A549 (cell line): Measurements from ENCODE around the gene GPX3. TPM values are rescaled to one million over a fixed set of nuclear protein-coding genes. Genes with fewer than 3 reads are reported as not detected.

Source experiments
- ATAC-seq, 2 experiments: fragments of 200-7000 bp in 1 of 2; fragments of >200 bp in 1 of 2; cut with Nextera tagmentation in 1 of 2; cut with Tn5 transposase in 1 of 2; 3 replicates each; pipeline versions ENCODE4 v1.8.0 to v1.9.1; 2018 to 2020; ENCODE audit warnings: mild to moderate bottlenecking in 1 of 2, moderate library complexity in 1 of 2
- CTCF ChIA-PET: fragments of 300-600 bp; sonication (Branson Sonifier 250); formaldehyde crosslinking; extraction: SDS; loops from one replicate; lab custom pipeline; 2021; ENCODE audit warnings: antibody characterized with exemption, inconsistent platforms; lab: Yijun Ruan, JAX
- POLR2A ChIA-PET: fragments of 350-600 bp; formaldehyde crosslinking; extraction: SDS; loops from one replicate; lab custom pipeline; 2021; ENCODE audit warnings: antibody characterized with exemption, inconsistent platforms; lab: Yijun Ruan, JAX
- DNase-seq, 2 experiments: peaks; one replicate each; pipeline versions ENCODE4 v3.0.0 to v3.0.0-alpha.2; 2011 to 2016; ENCODE audit warnings: low read depth in 1 of 2, low spot score in 1 of 2
- FAIRE-seq: peaks from 2 replicates; lab custom pipeline; 2011; peaks lifted over from hg19 to GRCh38; lab: Jason Lieb, UNC
- H3K27ac ChIP-seq, 2 experiments: fragments of >200 bp; sonication (Bioruptor Twin); formaldehyde crosslinking; 3 replicates each; pipeline ENCODE4 v1.5.1; 2016 to 2017
- H3K4me1 ChIP-seq: fragments of >200 bp; sonication (Bioruptor Twin); formaldehyde crosslinking; 3 replicates; pipeline ENCODE4 v1.6.1; 2016
- H3K4me2 ChIP-seq: fragments of >200 bp; sonication (Bioruptor Twin); formaldehyde crosslinking; 3 replicates; pipeline ENCODE4 v1.6.1; 2016
- H3K4me3 ChIP-seq: fragments of >200 bp; sonication (Bioruptor Twin); formaldehyde crosslinking; 3 replicates; pipeline ENCODE4 v1.5.1; 2016
- H3K9me3 ChIP-seq: fragments of >200 bp; sonication (Bioruptor Twin); formaldehyde crosslinking; 3 replicates; pipeline ENCODE4 v1.6.1; 2016
- BHLHE40 ChIP-seq: IDR thresholded peaks from 2 replicates; pipeline ENCODE4 v1.6.1; 2012; ENCODE audit warnings: low read depth, low read length, inconsistent platforms
- CBX8 ChIP-seq: fragments of 200-600 bp; sonication (generic); IDR thresholded peaks from 2 replicates; pipeline ENCODE4 v1.6.1; 2016
- CHD4 ChIP-seq: fragments of 200-600 bp; sonication (generic); IDR thresholded peaks from 2 replicates; pipeline ENCODE4 v1.6.1; 2016; ENCODE audit warnings: antibody characterized with exemption, mild to moderate bottlenecking, borderline replicate concordance
- EP300 ChIP-seq, 2 experiments: fragments of >200 bp; sonication (Bioruptor Twin); formaldehyde crosslinking; IDR thresholded peaks; 2 replicates in 1 of 2; 3 replicates in 1 of 2; pipeline ENCODE4 v1.6.1; 2016 to 2017
- ESRRA ChIP-seq: fragments of 150-350 bp; IDR thresholded peaks from 2 replicates; pipeline ENCODE4 v1.6.1; 2014; ENCODE audit warnings: mild to moderate bottlenecking, low read length, borderline replicate concordance
- FOXS1 ChIP-seq: fragments of 250-450 bp; sonication (Bioruptor Pico); IDR thresholded peaks from 2 replicates; pipeline ENCODE4 v1.5.0; 2020; ENCODE audit warnings: mild to moderate bottlenecking, moderate library complexity
- GATA3 ChIP-seq: IDR thresholded peaks from 2 replicates; pipeline ENCODE4 v1.6.1; 2012; ENCODE audit warnings: borderline replicate concordance
- HDAC2 ChIP-seq: fragments of 200-600 bp; sonication (generic); IDR thresholded peaks from 2 replicates; pipeline ENCODE4 v1.6.1; 2016
- HOXB13 ChIP-seq: fragments of 250-450 bp; sonication (Bioruptor Pico); IDR thresholded peaks from 2 replicates; pipeline ENCODE4 v1.5.0; 2020; ENCODE audit warnings: low read depth, mild to moderate bottlenecking, moderate library complexity
- HOXB5 ChIP-seq: fragments of 250-450 bp; sonication (Bioruptor Pico); IDR thresholded peaks from 2 replicates; pipeline ENCODE4 v1.5.0; 2020; ENCODE audit warnings: mild to moderate bottlenecking, moderate library complexity
- JUN ChIP-seq, 2 experiments: fragments of >200 bp; sonication (Bioruptor Twin); formaldehyde crosslinking; IDR thresholded peaks; 2 replicates in 1 of 2; 3 replicates in 1 of 2; pipeline ENCODE4 v1.6.1; 2016 to 2017
- KDM1A ChIP-seq: fragments of 200-600 bp; sonication (generic); IDR thresholded peaks from 2 replicates; pipeline ENCODE4 v1.6.1; 2016; ENCODE audit warnings: low read depth, mild to moderate bottlenecking
- MAFK ChIP-seq: fragments of 450-650 bp; IDR thresholded peaks from 2 replicates; pipeline ENCODE4 v1.6.1; 2014; ENCODE audit not compliant: partially characterized antibody
- MYC ChIP-seq: IDR thresholded peaks from 2 replicates; pipeline ENCODE4 v1.6.1; 2012; ENCODE audit warnings: mild to moderate bottlenecking, inconsistent platforms, low read length, improper control_type of control experiment, borderline replicate concordance
- NFE2L2 ChIP-seq: fragments of 150-350 bp; conservative IDR thresholded peaks from 2 replicates; pipeline ENCODE4 v1.6.1; 2014; ENCODE audit warnings: low read length
- PHF8 ChIP-seq: fragments of 200-600 bp; sonication (generic); IDR thresholded peaks from 2 replicates; pipeline ENCODE4 v1.6.1; 2016; ENCODE audit warnings: low read depth, mild to moderate bottlenecking, antibody characterized with exemption, moderate library complexity, borderline replicate concordance
- POLR2A ChIP-seq: IDR thresholded peaks from 2 replicates; pipeline ENCODE4 v1.6.1; 2012; ENCODE audit warnings: mild to moderate bottlenecking, low read length
- RAD21 ChIP-seq, 2 experiments: fragments of >200 bp in 1 of 2; sonication (Bioruptor Twin) in 1 of 2; formaldehyde crosslinking in 1 of 2; IDR thresholded peaks in 1 of 2; conservative IDR thresholded peaks in 1 of 2; 2 replicates in 1 of 2; 3 replicates in 1 of 2; pipeline ENCODE4 v1.6.1; 2012 to 2018; ENCODE audit warnings: inconsistent platforms in 1 of 2
- RARB ChIP-seq: fragments of 250-450 bp; sonication (Bioruptor Pico); IDR thresholded peaks from 2 replicates; pipeline ENCODE4 v1.8.0; 2021; ENCODE audit warnings: mild to moderate bottlenecking, moderate library complexity
- RFX5 ChIP-seq: fragments of 450-650 bp; IDR thresholded peaks from 2 replicates; pipeline ENCODE4 v1.7.1; 2014; ENCODE audit warnings: antibody characterized with exemption, mild to moderate bottlenecking, moderate library complexity
- SMC3 ChIP-seq: fragments of >200 bp; sonication (Bioruptor Twin); formaldehyde crosslinking; IDR thresholded peaks from 3 replicates; pipeline ENCODE4 v1.6.1; 2018; ENCODE audit warnings: inconsistent platforms
- SREBF2 ChIP-seq: fragments of 450-650 bp; IDR thresholded peaks from 2 replicates; pipeline ENCODE4 v1.6.1; 2014; ENCODE audit warnings: mild to moderate bottlenecking, moderate library complexity
- ZFP36 ChIP-seq: fragments of 450-650 bp; IDR thresholded peaks from 2 replicates; pipeline ENCODE4 v1.6.1; 2014; ENCODE audit warnings: borderline replicate concordance; ENCODE audit not compliant: partially characterized antibody
- ZSCAN20 ChIP-seq: fragments of 250-450 bp; sonication (Bioruptor Pico); IDR thresholded peaks from 2 replicates; pipeline ENCODE4 v1.8.0; 2022; ENCODE audit warnings: mild to moderate bottlenecking, moderate library complexity
- WGBS: methylation state at CpG from one replicate; pipeline ENCODE4 v1.1.6; 2017; ENCODE audit errors: missing lambda C conversion rate; 5-methylcytosine and 5-hydroxymethylcytosine counted together
- polyA plus RNA-seq, 4 experiments: library from polyadenylated mRNA; depleted of rRNA in 3 of 4; stranded (reverse); fragments of >200 nt; fragmentation: RNase III in 1 of 4; extraction: RNeasy Plus Mini Kit Qiagen cat#74134 plus additional on column Dnase treatment in 1 of 4; gene quantifications; 2 replicates in 3 of 4; 3 replicates in 1 of 4; pipeline ENCODE4 v1.2.3, GENCODE V29; 2011 to 2017
- TF ChIP-seq, protein P1 (sequence below): fragments of 150-350 bp; IDR thresholded peaks from 2 replicates; pipeline ENCODE4 v1.6.1; 2014; ENCODE audit warnings: low read depth, mild to moderate bottlenecking, low read length
- TF ChIP-seq, protein P2 (sequence below): fragments of 200-600 bp; sonication (generic); IDR thresholded peaks from 2 replicates; pipeline ENCODE4 v1.6.1; 2016; ENCODE audit warnings: antibody characterized with exemption, mild to moderate bottlenecking, moderate library complexity
- TF ChIP-seq, protein P3 (sequence below): fragments of 250-450 bp; sonication (Bioruptor Pico); IDR thresholded peaks from 2 replicates; pipeline ENCODE4 v1.5.0; 2021; ENCODE audit warnings: mild to moderate bottlenecking, moderate library complexity, borderline replicate concordance
- TF ChIP-seq, protein P4 (sequence below): IDR thresholded peaks from 2 replicates; pipeline ENCODE4 v1.6.1; 2012; ENCODE audit warnings: low read depth, borderline replicate concordance
- TF ChIP-seq, protein P5 (sequence below): IDR thresholded peaks from 2 replicates; pipeline ENCODE4 v1.6.1; 2012

GPX3 gene
- polyA plus RNA-seq, 2 of the 4 experiments (the other 2 are of a cell fraction): 16.2 to 26.4 TPM

DNA sequence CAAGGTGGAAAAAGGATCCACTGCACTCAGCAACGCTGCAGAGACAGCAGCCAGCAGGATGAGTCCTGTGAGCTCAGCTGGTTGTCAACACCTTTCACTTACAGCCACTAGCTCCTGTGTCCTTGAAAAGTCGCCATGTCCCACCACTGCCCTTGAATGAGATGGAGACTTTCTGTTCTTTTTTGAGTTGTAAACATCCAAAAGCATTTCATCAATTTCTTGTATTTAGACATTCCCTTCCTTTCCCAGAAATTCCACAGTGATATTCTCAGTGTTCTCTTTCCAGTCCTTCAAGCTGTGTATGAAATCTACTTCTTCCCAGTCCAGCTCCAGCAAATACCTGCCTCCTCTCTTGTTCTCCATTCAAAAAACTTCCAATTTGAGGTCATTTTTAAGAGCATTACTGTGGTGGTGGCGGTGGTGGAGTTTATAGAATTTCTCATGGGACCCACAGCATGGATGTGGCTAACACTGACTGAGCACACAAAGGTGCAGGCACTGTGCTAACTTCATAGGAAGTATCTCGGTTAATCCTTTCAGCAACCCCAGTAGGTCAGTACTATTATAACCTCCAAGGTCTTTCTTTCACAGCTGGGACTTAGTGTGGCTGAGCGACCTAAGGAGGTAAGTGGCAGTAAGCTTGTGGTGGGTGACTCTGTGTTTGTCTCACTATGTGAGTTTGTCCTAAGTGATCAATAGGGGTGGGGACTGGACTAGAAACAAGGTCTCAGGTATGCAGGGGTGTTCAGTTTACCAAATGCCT lies 15.0 kb upstream of the GPX3 start (continued):
- TF ChIP-seq EP300 (IDR thresholded peaks at IDR 0.05) (no peak), KDM1A (no peak)
- TF ChIP-seq, protein P1, sequence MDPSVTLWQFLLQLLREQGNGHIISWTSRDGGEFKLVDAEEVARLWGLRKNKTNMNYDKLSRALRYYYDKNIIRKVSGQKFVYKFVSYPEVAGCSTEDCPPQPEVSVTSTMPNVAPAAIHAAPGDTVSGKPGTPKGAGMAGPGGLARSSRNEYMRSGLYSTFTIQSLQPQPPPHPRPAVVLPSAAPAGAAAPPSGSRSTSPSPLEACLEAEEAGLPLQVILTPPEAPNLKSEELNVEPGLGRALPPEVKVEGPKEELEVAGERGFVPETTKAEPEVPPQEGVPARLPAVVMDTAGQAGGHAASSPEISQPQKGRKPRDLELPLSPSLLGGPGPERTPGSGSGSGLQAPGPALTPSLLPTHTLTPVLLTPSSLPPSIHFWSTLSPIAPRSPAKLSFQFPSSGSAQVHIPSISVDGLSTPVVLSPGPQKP: no peak

DNA sequence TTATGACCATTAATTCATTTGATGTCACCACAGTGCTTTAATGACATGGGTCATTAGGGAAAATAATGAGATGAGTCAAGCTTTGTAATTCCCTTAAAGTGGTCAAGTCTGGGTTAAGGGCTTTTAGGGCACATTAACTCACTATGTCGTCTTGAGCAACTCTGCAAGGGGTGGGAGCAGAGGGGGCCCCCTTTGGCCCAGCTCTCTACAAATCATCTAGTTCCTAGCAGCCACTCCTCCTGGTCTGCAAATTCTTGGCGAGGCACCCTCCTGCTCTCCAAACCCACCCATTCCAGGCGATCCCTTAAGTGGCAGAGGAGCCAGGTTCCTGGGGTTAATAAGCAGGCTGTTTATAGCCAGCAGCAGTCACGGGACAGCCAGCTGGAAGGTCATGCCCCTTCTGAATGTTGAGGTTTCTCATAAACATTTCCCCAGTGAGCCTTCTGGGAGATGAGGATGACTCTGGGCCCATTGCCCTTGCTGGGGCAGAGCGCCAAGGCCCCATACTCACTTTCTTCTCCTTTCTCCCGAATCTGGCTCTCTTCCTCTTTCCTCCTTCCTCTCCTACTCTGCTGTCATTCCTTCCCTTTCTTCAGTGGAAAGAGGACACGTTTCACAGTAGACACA lies 14.3 kb upstream of the GPX3 start:
- CTCF ChIA-PET: interaction anchor here (1.1 to 2.6 kb wide), 4 partner anchors 19 to 159 kb away, joined by 3 to 9 read pairs (median 4); no protein-coding TSS in a partner anchor
- FAIRE-seq: no peak

DNA sequence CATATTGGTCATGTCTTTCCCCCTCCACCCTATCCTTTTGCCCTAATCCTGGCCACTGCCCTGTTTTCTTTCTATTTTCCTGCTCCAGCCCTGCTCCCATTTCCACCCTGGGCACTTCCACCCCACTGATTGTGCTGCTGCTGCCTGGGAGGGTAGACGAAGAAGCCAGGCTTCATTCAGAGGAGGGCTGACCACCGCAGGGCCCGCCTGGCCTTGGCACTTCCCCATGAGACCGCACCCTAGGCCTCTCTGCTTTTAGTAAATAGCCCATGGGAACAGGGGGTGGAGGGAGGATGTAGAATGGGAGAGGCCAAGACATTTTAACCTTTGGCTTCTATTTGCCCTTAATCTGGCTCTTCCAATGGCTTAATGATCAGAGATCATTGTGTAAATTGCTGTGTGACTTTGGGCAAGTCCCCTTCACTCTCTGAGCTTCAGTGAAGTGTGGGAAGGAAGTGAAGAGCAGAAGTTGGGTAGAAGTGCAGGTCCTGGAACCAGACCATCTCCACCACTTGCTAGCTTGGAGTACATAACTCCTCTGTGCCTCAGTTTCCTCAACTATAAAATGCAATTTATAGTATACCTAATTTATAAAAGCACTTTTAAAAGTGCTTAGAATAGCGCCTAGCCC lies 13.6 kb upstream of the GPX3 start:
- FAIRE-seq (no peak), DNase-seq (no peak), ATAC-seq (no peak)
- H3K27ac ChIP-seq: no peak overlapping the region
- no peaks in the 10 kb centered on the region for H3K9me3 ChIP-seq
- POLR2A ChIA-PET: no interaction called here
- no peaks in the 10 kb centered on the region for H3K4me1 ChIP-seq
- no peak overlapping the region for H3K4me2 ChIP-seq
- H3K4me3 ChIP-seq: no peak overlapping the region
- CTCF ChIA-PET: interaction anchor here (1.2 to 1.4 kb wide), 2 partner anchors 108 to 158 kb away, joined by 4 to 7 read pairs; no protein-coding TSS in a partner anchor
- WGBS: 53% methylated on average over 5 of the region's 5 CpGs
- no peak for TF ChIP-seq CHD4
- TF ChIP-seq SMC3: no peak
- no peak for TF ChIP-seq POLR2A
- TF ChIP-seq, protein P2, sequence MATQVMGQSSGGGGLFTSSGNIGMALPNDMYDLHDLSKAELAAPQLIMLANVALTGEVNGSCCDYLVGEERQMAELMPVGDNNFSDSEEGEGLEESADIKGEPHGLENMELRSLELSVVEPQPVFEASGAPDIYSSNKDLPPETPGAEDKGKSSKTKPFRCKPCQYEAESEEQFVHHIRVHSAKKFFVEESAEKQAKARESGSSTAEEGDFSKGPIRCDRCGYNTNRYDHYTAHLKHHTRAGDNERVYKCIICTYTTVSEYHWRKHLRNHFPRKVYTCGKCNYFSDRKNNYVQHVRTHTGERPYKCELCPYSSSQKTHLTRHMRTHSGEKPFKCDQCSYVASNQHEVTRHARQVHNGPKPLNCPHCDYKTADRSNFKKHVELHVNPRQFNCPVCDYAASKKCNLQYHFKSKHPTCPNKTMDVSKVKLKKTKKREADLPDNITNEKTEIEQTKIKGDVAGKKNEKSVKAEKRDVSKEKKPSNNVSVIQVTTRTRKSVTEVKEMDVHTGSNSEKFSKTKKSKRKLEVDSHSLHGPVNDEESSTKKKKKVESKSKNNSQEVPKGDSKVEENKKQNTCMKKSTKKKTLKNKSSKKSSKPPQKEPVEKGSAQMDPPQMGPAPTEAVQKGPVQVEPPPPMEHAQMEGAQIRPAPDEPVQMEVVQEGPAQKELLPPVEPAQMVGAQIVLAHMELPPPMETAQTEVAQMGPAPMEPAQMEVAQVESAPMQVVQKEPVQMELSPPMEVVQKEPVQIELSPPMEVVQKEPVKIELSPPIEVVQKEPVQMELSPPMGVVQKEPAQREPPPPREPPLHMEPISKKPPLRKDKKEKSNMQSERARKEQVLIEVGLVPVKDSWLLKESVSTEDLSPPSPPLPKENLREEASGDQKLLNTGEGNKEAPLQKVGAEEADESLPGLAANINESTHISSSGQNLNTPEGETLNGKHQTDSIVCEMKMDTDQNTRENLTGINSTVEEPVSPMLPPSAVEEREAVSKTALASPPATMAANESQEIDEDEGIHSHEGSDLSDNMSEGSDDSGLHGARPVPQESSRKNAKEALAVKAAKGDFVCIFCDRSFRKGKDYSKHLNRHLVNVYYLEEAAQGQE: no peak
- TF ChIP-seq EP300 (IDR thresholded peaks at IDR 0.05): no peak
- no peak for TF ChIP-seq MYC
- TF ChIP-seq, protein P3, sequence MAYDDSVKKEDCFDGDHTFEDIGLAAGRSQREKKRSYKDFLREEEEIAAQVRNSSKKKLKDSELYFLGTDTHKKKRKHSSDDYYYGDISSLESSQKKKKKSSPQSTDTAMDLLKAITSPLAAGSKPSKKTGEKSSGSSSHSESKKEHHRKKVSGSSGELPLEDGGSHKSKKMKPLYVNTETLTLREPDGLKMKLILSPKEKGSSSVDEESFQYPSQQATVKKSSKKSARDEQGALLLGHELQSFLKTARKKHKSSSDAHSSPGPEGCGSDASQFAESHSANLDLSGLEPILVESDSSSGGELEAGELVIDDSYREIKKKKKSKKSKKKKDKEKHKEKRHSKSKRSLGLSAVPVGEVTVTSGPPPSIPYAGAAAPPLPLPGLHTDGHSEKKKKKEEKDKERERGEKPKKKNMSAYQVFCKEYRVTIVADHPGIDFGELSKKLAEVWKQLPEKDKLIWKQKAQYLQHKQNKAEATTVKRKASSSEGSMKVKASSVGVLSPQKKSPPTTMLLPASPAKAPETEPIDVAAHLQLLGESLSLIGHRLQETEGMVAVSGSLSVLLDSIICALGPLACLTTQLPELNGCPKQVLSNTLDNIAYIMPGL (CRISPR knock-in tag): no peak
- no peak for TF ChIP-seq HDAC2
- TF ChIP-seq SREBF2: no peak
- no peak for TF ChIP-seq RFX5
- TF ChIP-seq PHF8: no peak
- TF ChIP-seq, all 56 proteins: peak for 0

More for the DNA sequence above, 14.3 kb upstream of the GPX3 start:
- ATAC-seq: no peak
- no peak for DNase-seq
- H3K4me3 ChIP-seq: no peak overlapping the region
- POLR2A ChIA-PET: no interaction called here
- TF ChIP-seq RAD21 (conservative IDR thresholded peaks at IDR 0.05 in 1 of 2, IDR thresholded peaks at IDR 0.05 in 1 of 2) (no peak), GATA3 (no peak), ESRRA (no peak), HOXB13 (CRISPR knock-in tag) (no peak), NFE2L2 (no peak), ZSCAN20 (no peak), JUN (IDR thresholded peaks at IDR 0.05) (no peak), CBX8 (no peak), BHLHE40 (no peak), SMC3 (no peak), PHF8 (no peak), FOXS1 (CRISPR knock-in tag) (no peak), ZFP36 (no peak), HOXB5 (CRISPR knock-in tag) (no peak), RARB (CRISPR knock-in tag) (no peak), MAFK (no peak)
- TF ChIP-seq, protein P4, sequence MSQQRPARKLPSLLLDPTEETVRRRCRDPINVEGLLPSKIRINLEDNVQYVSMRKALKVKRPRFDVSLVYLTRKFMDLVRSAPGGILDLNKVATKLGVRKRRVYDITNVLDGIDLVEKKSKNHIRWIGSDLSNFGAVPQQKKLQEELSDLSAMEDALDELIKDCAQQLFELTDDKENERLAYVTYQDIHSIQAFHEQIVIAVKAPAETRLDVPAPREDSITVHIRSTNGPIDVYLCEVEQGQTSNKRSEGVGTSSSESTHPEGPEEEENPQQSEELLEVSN: no peak
- TF ChIP-seq, protein P5, sequence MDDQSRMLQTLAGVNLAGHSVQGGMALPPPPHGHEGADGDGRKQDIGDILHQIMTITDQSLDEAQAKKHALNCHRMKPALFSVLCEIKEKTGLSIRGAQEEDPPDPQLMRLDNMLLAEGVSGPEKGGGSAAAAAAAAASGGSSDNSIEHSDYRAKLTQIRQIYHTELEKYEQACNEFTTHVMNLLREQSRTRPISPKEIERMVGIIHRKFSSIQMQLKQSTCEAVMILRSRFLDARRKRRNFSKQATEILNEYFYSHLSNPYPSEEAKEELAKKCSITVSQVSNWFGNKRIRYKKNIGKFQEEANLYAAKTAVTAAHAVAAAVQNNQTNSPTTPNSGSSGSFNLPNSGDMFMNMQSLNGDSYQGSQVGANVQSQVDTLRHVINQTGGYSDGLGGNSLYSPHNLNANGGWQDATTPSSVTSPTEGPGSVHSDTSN: no peak
- WGBS: 45% methylated on average over 7 of the region's 7 CpGs
- H3K4me1 ChIP-seq: no peaks in the 10 kb centered on the region
- no peak overlapping the region for H3K4me2 ChIP-seq
- H3K9me3 ChIP-seq: no peaks in the 10 kb centered on the region
- no peak overlapping the region for H3K27ac ChIP-seq
